HepG2 (cell line): ENCODE measurements around the gene PAM16. TPM values are rescaled to one million over a fixed set of nuclear protein-coding genes. Genes with fewer than 3 reads are reported as not detected.
A peak's percentile ranks its signal among the peaks of the same experiment; 100 is the strongest.

Experiments
- FOSL1 ChIP-seq: sonication (generic); formaldehyde crosslinking; IDR thresholded peaks from 2 replicates; pipeline ENCODE4 v1.9.0; 2021; ENCODE audit warnings: missing genetic modification reagents, borderline replicate concordance
- JARID2 ChIP-seq: sonication (generic); formaldehyde crosslinking; IDR thresholded peaks from 2 replicates; pipeline ENCODE4 v1.8.1; 2023; ENCODE audit warnings: missing genetic modification reagents, inconsistent platforms; ENCODE audit not compliant: insufficient replicate concordance
- KDM2A ChIP-seq: sonication (generic); formaldehyde crosslinking; IDR thresholded peaks from 2 replicates; pipeline ENCODE4 v1.4.0; 2020; ENCODE audit warnings: low read depth, missing genetic modification reagents, borderline replicate concordance
- MTERF4 ChIP-seq: sonication (generic); formaldehyde crosslinking; IDR thresholded peaks from 2 replicates; pipeline ENCODE4 v1.8.0; 2023; ENCODE audit warnings: mild to moderate bottlenecking, missing genetic modification reagents
- NR0B2 ChIP-seq: sonication (generic); formaldehyde crosslinking; IDR thresholded peaks from 2 replicates; pipeline ENCODE4 v1.4.0; 2020; ENCODE audit warnings: mild to moderate bottlenecking, missing genetic modification reagents
- NR2C2 ChIP-seq: sonication (generic); formaldehyde crosslinking; IDR thresholded peaks from 2 replicates; pipeline ENCODE4 v1.4.0; 2020; ENCODE audit warnings: missing genetic modification reagents, mild to moderate bottlenecking, moderate library complexity, borderline replicate concordance
- RXRB ChIP-seq: IDR thresholded peaks from 2 replicates; pipeline ENCODE4 v1.6.1; 2016; ENCODE audit warnings: borderline replicate concordance, missing genetic modification reagents, missing compliant biosample characterization
- SPEN ChIP-seq: sonication (generic); formaldehyde crosslinking; IDR thresholded peaks from 2 replicates; pipeline ENCODE4 v1.5.1; 2020; ENCODE audit warnings: low read depth, mild to moderate bottlenecking, missing genetic modification reagents
- TARDBP ChIP-seq: sonication (generic); formaldehyde crosslinking; IDR thresholded peaks from 2 replicates; pipeline ENCODE4 v1.8.0; 2022; ENCODE audit warnings: mild to moderate bottlenecking, missing genetic modification reagents
- ZHX2 ChIP-seq, 2 experiments: sonication (generic) in 1 of 2; formaldehyde crosslinking in 1 of 2; IDR thresholded peaks; 2 replicates each; pipeline versions ENCODE4 v1.6.1 to v1.9.0; 2014 to 2022; ENCODE audit warnings: antibody characterized with exemption in 1 of 2, borderline replicate concordance in 1 of 2, inconsistent platforms in 1 of 2, low read depth in 1 of 2, missing genetic modification reagents in 1 of 2
- ZNF234 ChIP-seq: sonication (generic); formaldehyde crosslinking; conservative IDR thresholded peaks from 2 replicates; pipeline ENCODE4 v1.5.1; 2020; ENCODE audit warnings: mild to moderate bottlenecking, missing genetic modification reagents
- ZSCAN30 ChIP-seq: sonication (generic); formaldehyde crosslinking; IDR thresholded peaks from 2 replicates; pipeline ENCODE4 v1.5.0; 2020; ENCODE audit warnings: mild to moderate bottlenecking, missing genetic modification reagents
- polyA plus RNA-seq, 8 experiments: library from polyadenylated mRNA; depleted of rRNA in 3 of 8; stranded (reverse) in 7 of 8; unstranded in 1 of 8; fragments of >200 nt; fragmentation: Illumina TruSeq in 4 of 8; extraction: Trizol in 4 of 8; gene quantifications; 2 replicates each; pipeline versions ENCODE4 v1.2.1 to v1.2.3, GENCODE V29; 2011 to 2016; ENCODE audit warnings: low read depth in 4 of 8, missing spikeins in 1 of 8, mixed read lengths in 1 of 8; ENCODE audit not compliant: insufficient read depth in 1 of 8
- total RNA-seq, 5 experiments: library from RNA; depleted of rRNA; stranded (reverse); fragments of >200 nt; fragmentation: Illumina TruSeq; extraction: Trizol; gene quantifications; 2 replicates each; pipeline ENCODE4 v1.2.3, GENCODE V29; 2016; ENCODE audit warnings: low read depth in 1 of 5

PAM16 gene
- total and polyA plus RNA-seq, 2 of the 13 experiments (the other 11 are each of a cell fraction or from before 2014, with no cell fraction given): 51.5 to 51.8 TPM

GRCh38 chr16:4370570-4371356 is 19.6 kb upstream of the PAM16 start (continued):
- TF ChIP-seq KDM2A (CRISPR knock-in tag): no peak
- peak; percentile 51; the same call in 1 of the 2 replicates for TF ChIP-seq MTERF4 (CRISPR knock-in tag)
- no peak for TF ChIP-seq FOSL1 (CRISPR knock-in tag)
- TF ChIP-seq ZSCAN30 (CRISPR knock-in tag): no peak
- TF ChIP-seq NR2C2 (CRISPR knock-in tag): no peak
- no peak for TF ChIP-seq JARID2
- no peak for TF ChIP-seq ZHX2 (IDR thresholded peaks at IDR 0.05; ENCODE audit: low read depth)
- TF ChIP-seq ZHX2 (CRISPR knock-in tag; IDR thresholded peaks at IDR 0.05; ENCODE audit: borderline replicate concordance): no peak
- no peak for TF ChIP-seq TARDBP (CRISPR knock-in tag)
- peak; percentile 42 for TF ChIP-seq SPEN (CRISPR knock-in tag)
- TF ChIP-seq ZNF234 (CRISPR knock-in tag): no peak
- TF ChIP-seq NR0B2 (CRISPR knock-in tag): no peak
- 0 out of 2 replicates have a peak, but pooled peaks have one; percentile 23 for TF ChIP-seq RXRB (CRISPR knock-in tag)
